ENCODE results near the gene SKA1. TPM values are rescaled to one million over a fixed set of nuclear protein-coding genes. Genes with fewer than 3 reads are reported as not detected.
"Not testable (repeated sequence)": the region's sequence is repeated elsewhere in the genome, so short reads cannot be mapped to it uniquely, and the experiment has no call there.

Gene SKA1
- total RNA-seq, 1 donor from 2014 or later, result 2.0 TPM

DNA sequence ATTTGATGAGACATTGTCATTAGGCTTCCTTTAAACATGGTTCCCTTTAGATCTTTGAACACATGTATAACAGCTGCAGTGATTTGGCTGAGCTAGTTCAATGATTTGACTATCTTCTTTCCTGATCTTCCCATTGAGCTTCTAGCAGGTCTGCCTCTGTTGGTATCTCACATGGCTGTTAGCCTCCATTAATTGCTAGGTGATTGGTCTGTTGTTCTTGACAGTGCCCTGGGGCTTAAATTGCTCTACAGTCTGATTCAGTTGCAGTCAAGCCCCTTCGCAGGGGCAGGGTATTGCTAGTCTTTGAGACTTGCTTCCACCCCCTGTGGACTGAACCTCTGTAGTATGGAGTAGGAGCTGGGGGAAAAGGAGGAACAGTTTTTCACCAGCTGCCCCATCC, 24.1 kb downstream of the SKA1 start:
- Mint-ChIP-seq H3K9me3 (ENCODE audit: unreplicated experiment) (peaks cover 3% of the 10 kb centered on the region), H3K27me3 (ENCODE audit: unreplicated experiment) (peaks cover 7% of the 10 kb centered on the region), H3K36me3 (ENCODE audit: unreplicated experiment) (no peaks in the 10 kb centered on the region), H3K4me1 (ENCODE audit: low read depth, unreplicated experiment) (peaks cover 28% of the 10 kb centered on the region), H3K27ac (ENCODE audit: unreplicated experiment) (peak overlapping the region; percentile 5), H3K4me3 (ENCODE audit: unreplicated experiment) (peak overlapping the region; percentile 55)
- no peak for DNase-seq
- TF ChIP-seq, protein P1, sequence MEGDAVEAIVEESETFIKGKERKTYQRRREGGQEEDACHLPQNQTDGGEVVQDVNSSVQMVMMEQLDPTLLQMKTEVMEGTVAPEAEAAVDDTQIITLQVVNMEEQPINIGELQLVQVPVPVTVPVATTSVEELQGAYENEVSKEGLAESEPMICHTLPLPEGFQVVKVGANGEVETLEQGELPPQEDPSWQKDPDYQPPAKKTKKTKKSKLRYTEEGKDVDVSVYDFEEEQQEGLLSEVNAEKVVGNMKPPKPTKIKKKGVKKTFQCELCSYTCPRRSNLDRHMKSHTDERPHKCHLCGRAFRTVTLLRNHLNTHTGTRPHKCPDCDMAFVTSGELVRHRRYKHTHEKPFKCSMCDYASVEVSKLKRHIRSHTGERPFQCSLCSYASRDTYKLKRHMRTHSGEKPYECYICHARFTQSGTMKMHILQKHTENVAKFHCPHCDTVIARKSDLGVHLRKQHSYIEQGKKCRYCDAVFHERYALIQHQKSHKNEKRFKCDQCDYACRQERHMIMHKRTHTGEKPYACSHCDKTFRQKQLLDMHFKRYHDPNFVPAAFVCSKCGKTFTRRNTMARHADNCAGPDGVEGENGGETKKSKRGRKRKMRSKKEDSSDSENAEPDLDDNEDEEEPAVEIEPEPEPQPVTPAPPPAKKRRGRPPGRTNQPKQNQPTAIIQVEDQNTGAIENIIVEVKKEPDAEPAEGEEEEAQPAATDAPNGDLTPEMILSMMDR (IDR thresholded peaks at IDR 0.05; ENCODE audit: partially characterized antibody, unreplicated experiment), result no peak

DNA sequence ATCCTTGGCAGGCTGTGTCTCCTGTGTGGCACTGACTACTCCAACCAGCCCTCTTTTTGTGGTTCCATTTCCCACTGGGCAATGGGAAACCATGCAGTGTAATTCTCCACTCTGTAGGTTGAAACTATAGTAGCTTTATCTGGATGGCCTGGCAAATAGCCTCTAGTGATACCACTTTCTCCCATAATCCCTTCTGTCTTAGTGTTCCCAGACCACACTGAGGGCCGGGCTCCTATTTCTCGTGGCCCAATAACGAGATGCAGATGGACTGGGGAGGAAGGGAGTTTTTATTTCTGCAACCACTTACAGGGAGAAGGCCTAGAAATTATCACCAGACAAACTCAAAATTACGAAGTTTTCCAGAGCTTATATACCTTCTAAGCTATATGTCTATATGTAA, 24.7 kb downstream of the SKA1 start:
- H3K4me1 Mint-ChIP-seq (ENCODE audit: low read depth, unreplicated experiment), result peaks cover 34% of the 10 kb centered on the region
- peaks cover 7% of the 10 kb centered on the region for H3K27me3 Mint-ChIP-seq (ENCODE audit: unreplicated experiment)
- H3K9me3 Mint-ChIP-seq (ENCODE audit: unreplicated experiment), result peaks cover 3% of the 10 kb centered on the region
- TF ChIP-seq, protein P1 (IDR thresholded peaks at IDR 0.05; ENCODE audit: partially characterized antibody, unreplicated experiment), result no peak
- no peak overlapping the region for H3K4me3 Mint-ChIP-seq (ENCODE audit: unreplicated experiment)
- H3K36me3 Mint-ChIP-seq (ENCODE audit: unreplicated experiment), result no peaks in the 10 kb centered on the region
- DNase-seq, result no peak
- no peak overlapping the region for H3K27ac Mint-ChIP-seq (ENCODE audit: unreplicated experiment)

DNA sequence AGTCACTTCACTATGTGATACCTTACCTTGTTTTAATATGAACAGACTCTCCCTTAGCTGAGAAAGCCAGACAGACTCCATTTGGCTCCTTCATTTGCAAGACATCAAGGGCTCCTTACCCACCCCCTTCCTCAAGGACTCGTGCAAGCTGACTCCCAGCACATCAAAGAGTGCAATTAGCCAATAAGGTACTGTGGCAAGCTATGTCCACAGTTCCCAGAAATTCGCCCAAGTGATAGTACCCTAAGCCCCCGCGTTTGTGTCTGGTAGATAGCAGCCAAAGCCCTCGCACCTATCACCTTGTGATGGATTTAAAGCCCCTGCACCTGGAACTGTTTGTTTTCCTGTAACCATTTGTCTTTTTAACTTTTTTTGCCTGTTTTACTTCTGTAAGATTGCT, 25.6 kb downstream of the SKA1 start:
- not testable (repeated sequence) for H3K36me3 Mint-ChIP-seq (ENCODE audit: unreplicated experiment); H3K27me3 Mint-ChIP-seq (ENCODE audit: unreplicated experiment); H3K27ac Mint-ChIP-seq (ENCODE audit: unreplicated experiment); DNase-seq; H3K4me3 Mint-ChIP-seq (ENCODE audit: unreplicated experiment); H3K9me3 Mint-ChIP-seq (ENCODE audit: unreplicated experiment)
- H3K4me1 Mint-ChIP-seq (ENCODE audit: low read depth, unreplicated experiment), result peaks cover 34% of the 10 kb centered on the region

DNA sequence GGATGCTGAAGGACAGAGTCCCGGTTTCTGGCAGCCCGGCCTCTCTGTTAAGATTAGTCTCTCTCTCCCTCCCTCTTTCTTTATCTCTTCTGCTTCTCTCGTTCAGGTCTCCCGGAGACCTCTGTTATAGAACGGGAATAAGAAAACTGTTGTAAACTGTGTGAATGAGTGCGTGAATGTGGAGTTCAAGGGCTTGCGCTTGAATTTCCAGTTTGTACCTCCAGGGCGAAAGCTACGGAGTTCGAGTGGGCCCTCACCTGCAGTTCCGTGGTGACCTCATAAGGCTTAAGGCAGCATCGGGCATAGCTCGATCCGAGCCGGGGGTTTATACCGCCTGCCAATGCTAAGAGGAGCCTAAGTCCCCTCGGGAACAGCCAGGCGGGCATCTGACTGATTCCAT, 26.4 kb downstream of the SKA1 start:
- H3K27me3 Mint-ChIP-seq (ENCODE audit: unreplicated experiment), result peaks cover 7% of the 10 kb centered on the region
- no peak overlapping the region for H3K27ac Mint-ChIP-seq (ENCODE audit: unreplicated experiment)
- H3K9me3 Mint-ChIP-seq (ENCODE audit: unreplicated experiment), result peaks cover 4% of the 10 kb centered on the region
- DNase-seq, result no peak
- H3K4me3 Mint-ChIP-seq (ENCODE audit: unreplicated experiment), result no peak overlapping the region
- TF ChIP-seq, protein P1 (IDR thresholded peaks at IDR 0.05; ENCODE audit: partially characterized antibody, unreplicated experiment), result no peak
- peaks cover 34% of the 10 kb centered on the region for H3K4me1 Mint-ChIP-seq (ENCODE audit: low read depth, unreplicated experiment)
- H3K36me3 Mint-ChIP-seq (ENCODE audit: unreplicated experiment), result no peaks in the 10 kb centered on the region

DNA sequence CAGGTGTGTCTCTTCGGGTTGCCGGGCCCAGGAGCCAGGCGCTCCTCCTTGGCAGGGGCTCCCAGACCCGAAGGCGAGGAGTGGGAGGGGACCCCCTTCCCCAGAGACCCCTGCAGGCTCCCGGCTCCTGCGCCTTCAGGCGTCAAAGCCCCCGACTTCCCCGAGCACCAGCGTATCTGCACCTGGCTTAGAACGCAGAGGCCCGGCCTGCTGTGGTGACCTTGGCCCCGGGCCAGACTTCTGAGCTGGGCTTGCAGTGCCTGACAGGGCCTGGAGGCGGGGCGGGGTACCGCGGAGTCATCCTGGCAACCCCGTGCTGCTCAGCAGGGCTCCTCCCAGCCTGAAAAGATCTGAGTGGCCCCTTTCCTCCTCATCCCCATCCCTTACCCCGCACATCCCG, 27.0 kb downstream of the SKA1 start:
- H3K4me1 Mint-ChIP-seq (ENCODE audit: low read depth, unreplicated experiment), result peaks cover 34% of the 10 kb centered on the region
- no peak overlapping the region for H3K4me3 Mint-ChIP-seq (ENCODE audit: unreplicated experiment)
- peak; percentile 34 for DNase-seq

DNA sequence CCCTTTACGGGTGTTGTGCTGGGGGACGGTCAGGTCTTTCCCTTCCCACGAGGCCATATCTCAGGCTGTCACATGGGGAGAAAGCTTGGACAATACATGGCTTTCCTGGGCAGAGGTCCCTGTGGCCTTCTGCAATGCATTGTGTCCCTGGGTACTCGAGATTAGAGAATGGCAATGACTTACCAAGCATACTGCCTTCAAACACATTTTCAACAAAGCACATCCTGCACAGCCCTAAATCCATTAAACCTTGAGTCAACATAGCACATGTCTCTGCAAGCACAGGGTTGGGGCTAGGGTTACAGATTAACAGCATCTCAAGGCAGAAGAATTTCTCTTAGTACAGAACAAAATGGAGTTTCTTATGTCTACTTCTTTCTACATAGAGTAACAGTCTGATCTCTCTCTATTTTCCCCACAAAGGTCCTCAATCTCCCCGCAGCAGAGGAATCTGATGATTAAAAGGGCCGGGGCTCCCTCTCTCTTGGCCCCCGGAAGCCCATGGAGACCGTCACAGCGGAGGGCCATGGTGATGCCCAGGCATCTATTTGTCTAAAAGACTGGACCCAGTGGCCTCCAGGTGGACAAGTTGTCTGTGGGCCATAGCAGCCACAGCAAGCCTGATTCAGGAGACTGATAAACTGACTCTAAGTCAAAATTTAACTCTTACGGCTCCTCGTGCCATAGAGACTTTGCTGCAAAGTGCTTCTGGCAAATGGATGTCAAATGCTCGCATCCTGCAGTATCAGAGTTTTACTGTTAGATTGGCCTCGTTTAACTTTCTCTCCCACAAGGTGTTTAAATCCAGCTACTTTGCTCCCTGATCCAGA, 30.1 kb downstream of the SKA1 start:
- not testable (repeated sequence) for H3K27me3 Mint-ChIP-seq (ENCODE audit: unreplicated experiment); H3K36me3 Mint-ChIP-seq (ENCODE audit: unreplicated experiment); H3K4me3 Mint-ChIP-seq (ENCODE audit: unreplicated experiment); DNase-seq; H3K9me3 Mint-ChIP-seq (ENCODE audit: unreplicated experiment); H3K27ac Mint-ChIP-seq (ENCODE audit: unreplicated experiment)
- peaks cover 10% of the 10 kb centered on the region for H3K4me1 Mint-ChIP-seq (ENCODE audit: low read depth, unreplicated experiment)

More for the DNA sequence above, 27.0 kb downstream of the SKA1 start:
- TF ChIP-seq, protein P1 (IDR thresholded peaks at IDR 0.05; ENCODE audit: partially characterized antibody, unreplicated experiment), result no peak
- Mint-ChIP-seq H3K27me3 (ENCODE audit: unreplicated experiment) (peaks cover 7% of the 10 kb centered on the region), H3K36me3 (ENCODE audit: unreplicated experiment) (no peaks in the 10 kb centered on the region), H3K27ac (ENCODE audit: unreplicated experiment) (no peak overlapping the region), H3K9me3 (ENCODE audit: unreplicated experiment) (peaks cover 4% of the 10 kb centered on the region)
